HL-60 (cell line): Measurements from ENCODE around the gene DCXR.

ENCODE experiments used
- CTCF ChIP-seq: IDR thresholded peaks from one replicate; pipeline ENCODE4 v1.5.1; 2011; ENCODE audit warnings: low read length, control low read depth, inconsistent platforms; ENCODE audit not compliant: insufficient read depth
- GABPA ChIP-seq: IDR thresholded peaks from 2 replicates; pipeline ENCODE4 v1.6.1; 2012; ENCODE audit warnings: low read depth
- POLR2AphosphoS5 ChIP-seq: IDR thresholded peaks from 2 replicates; pipeline ENCODE4 v1.6.1; 2012; ENCODE audit warnings: low read depth
- SPI1 ChIP-seq: IDR thresholded peaks from 2 replicates; pipeline ENCODE4 v1.6.1; 2012; ENCODE audit warnings: low read depth, mild to moderate bottlenecking, borderline replicate concordance
- TF ChIP-seq, protein P1 (sequence below): IDR thresholded peaks from 2 replicates; pipeline ENCODE4 v1.6.1; 2012; ENCODE audit warnings: low read depth; ENCODE audit not compliant: insufficient replicate concordance

DNA sequence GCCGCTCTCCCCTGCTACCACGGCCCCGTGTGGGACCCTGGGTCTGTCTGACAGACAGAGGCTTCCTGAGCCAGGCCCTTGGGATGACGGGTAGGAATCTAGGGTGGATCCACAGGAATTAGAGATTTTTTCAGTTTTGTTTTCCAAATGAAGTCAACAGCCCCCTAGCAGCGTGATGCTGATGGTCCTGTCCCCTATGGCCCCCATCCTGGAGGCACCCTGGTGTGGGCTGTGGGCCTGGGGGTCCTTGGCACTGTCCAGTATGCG is 30.3 kb downstream of the DCXR start:
- TF ChIP-seq CTCF (no peak), POLR2AphosphoS5 (no peak), SPI1 (no peak), GABPA (no peak)
- TF ChIP-seq, protein P1, sequence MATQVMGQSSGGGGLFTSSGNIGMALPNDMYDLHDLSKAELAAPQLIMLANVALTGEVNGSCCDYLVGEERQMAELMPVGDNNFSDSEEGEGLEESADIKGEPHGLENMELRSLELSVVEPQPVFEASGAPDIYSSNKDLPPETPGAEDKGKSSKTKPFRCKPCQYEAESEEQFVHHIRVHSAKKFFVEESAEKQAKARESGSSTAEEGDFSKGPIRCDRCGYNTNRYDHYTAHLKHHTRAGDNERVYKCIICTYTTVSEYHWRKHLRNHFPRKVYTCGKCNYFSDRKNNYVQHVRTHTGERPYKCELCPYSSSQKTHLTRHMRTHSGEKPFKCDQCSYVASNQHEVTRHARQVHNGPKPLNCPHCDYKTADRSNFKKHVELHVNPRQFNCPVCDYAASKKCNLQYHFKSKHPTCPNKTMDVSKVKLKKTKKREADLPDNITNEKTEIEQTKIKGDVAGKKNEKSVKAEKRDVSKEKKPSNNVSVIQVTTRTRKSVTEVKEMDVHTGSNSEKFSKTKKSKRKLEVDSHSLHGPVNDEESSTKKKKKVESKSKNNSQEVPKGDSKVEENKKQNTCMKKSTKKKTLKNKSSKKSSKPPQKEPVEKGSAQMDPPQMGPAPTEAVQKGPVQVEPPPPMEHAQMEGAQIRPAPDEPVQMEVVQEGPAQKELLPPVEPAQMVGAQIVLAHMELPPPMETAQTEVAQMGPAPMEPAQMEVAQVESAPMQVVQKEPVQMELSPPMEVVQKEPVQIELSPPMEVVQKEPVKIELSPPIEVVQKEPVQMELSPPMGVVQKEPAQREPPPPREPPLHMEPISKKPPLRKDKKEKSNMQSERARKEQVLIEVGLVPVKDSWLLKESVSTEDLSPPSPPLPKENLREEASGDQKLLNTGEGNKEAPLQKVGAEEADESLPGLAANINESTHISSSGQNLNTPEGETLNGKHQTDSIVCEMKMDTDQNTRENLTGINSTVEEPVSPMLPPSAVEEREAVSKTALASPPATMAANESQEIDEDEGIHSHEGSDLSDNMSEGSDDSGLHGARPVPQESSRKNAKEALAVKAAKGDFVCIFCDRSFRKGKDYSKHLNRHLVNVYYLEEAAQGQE = no peak
